GM19238 (cell line): ENCODE measurements around the gene PCCA.
"Not testable (repeated sequence)": the region's sequence is repeated elsewhere in the genome, so short reads cannot be mapped to it uniquely, and the experiment has no call there.

Source experiments
- DNase-seq: peaks from one replicate; pipeline ENCODE4 v3.0.0; 2011; ENCODE audit warnings: low spot score; ENCODE audit not compliant: insufficient read length

Gene PCCA

GRCh38 chr13:100182900-100183490 is 94.1 kb downstream of the PCCA start:
- no peak for DNase-seq

GRCh38 chr13:100184095-100184494 is 95.2 kb downstream of the PCCA start:
- DNase-seq: no peak

- no peak for DNase-seq
These were observed 106.7 kb downstream of the PCCA start for GRCh38 chr13:100195568-100195967.

- no peak for DNase-seq
These were observed 107.5 kb downstream of the PCCA start for GRCh38 chr13:100196375-100196774.

DNA sequence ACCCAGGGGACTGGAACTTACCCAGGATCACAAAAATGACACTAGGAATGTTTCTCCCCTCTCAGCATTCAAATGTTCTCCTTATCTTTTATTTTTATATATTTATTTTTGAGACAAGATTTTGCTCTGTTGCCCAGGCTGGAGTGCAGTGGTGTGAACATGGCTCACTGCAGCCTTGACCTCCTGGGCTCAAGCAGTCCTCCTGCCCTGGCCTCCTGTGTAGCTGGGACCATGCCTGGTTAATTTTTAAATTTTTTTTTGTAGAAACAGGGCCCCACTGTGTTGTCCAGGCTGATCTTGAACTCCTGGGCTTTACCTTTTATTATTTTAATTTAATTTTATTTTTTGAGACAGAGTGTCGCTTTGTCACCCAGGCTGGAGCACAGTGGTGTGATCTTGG is 108.2 kb downstream of the PCCA start:
- DNase-seq: no peak

DNA sequence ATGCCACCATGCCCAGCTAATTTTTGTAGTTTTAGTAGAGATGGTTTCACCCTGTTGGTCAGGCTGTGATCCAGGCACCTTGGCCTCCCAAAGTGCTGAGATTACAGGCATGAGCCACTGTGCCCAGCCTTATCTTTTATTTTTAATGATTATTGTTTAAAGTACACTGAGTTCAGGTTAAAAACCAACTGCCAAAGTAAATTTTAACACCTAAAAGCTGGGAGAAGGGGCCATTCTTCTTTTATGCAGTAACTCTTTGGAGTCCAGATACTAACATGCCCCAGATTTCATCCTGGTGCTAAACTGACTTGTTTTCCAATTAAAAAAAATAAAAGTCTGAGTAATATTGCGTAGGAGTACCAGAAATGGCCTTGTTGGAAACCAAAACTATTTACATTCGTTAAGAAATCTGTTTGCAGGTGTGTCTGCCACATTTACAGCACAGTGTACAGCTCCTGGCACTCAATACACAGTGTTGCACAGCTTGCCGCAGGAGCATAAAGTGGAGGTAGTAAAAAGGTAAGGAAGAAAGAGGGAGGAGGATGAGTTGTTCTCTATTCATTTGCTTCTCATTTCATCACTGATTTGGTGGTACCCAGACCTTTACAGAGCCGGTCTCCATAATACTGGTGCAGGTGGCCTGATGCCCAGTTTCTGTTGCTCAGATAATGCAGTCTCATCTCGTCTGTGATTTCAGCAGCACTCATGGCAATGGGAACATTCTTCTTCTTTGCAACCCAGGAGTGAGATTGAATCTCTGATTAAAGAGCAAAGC is 108.9 kb downstream of the PCCA start:
- DNase-seq: no peak

DNA sequence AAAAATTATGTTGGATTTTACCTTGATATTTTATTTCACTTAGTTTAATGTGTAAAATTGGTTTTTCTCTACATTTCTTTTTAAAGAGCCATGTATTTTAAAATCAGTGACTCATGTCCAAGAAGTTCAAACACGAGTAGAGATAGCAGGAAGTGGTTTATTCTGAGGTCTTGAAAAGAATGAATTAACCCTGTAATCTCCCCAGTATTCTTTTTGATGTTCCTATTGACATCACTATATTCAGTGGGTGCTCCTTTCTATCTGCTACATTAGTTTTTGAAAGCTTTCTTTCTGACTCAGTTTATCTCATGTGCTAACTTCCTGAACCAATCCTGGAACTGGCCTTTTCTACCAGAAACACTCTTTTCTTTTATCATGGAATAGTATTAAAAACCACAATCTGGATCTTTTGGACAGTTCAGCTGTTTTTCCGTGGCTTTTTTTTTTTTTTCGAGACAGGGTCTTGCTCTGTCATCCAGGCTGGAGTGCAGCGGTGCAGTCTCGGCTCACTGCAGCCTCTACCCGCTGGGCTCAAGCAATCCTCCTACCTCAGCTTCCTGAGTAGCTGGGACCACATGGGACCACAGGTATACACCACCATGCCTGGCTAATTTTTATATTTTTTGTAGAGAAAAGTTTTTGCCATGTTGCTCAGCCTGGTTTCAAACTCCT is 114.9 kb downstream of the PCCA start:
- no peak for DNase-seq

DNA sequence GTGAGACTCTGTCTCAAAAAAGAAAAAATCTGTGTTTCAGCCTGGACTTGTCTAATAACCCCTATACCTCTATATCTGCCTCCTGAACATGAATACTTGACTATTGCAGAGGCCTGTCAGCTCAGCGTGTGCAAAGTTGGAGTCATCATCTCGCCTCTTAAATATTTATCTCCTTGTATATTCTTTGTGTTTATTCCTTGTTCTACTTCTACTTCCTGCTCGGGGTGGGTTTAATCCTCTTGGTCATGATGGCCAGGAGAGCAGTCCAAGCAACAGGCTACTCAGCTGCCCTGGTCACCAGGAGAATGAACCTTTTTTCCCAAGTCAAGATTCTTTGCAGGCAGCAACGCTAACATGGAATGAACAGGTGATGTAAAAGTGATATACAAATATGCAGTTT is 119.1 kb downstream of the PCCA start:
- no peak for DNase-seq

- DNase-seq: no peak
These were observed 119.7 kb downstream of the PCCA start for GRCh38 chr13:100208626-100209025.

GRCh38 chr13:100209857-100210825 is 121.2 kb downstream of the PCCA start:
- DNase-seq: no peak

DNA sequence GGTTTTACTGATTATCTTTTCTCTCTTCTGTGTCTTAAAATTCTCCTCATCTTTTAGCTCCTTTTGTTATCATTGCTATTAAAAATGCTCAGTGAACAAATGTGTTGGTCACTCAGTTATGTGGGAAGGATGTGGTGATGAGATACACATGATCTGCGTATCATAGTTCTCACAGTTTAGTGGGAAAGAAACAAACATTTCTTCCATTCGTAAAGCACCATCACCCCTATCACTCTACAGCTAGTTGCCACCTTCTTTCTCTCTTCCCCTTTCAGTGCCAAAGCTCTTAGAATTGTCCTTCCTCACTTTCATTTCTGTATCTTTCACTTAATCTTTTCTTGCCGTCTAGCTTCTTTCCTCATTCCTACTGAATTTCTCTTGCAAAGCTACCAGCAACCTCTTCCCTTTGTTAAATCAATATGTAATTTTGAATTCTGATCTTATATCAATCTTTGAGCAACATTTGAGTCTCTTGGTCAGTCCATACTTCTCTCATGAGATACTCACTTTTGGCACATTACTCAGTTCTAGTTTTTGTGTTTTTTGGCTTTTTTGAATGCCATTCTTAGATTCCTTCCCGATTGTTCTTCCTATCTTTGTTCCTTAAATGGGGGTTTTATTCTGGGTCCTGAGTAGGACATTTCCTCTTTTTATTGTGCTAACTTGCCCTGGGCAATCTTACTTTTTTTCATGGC is 122.3 kb downstream of the PCCA start:
- DNase-seq: no peak

GRCh38 chr13:100212904-100213553 is 124.1 kb downstream of the PCCA start:
- no peak for DNase-seq

GRCh38 chr13:100213576-100213975 is 124.7 kb downstream of the PCCA start:
- no peak for DNase-seq

GRCh38 chr13:100214886-100215285 is 126.0 kb downstream of the PCCA start:
- no peak for DNase-seq

DNA sequence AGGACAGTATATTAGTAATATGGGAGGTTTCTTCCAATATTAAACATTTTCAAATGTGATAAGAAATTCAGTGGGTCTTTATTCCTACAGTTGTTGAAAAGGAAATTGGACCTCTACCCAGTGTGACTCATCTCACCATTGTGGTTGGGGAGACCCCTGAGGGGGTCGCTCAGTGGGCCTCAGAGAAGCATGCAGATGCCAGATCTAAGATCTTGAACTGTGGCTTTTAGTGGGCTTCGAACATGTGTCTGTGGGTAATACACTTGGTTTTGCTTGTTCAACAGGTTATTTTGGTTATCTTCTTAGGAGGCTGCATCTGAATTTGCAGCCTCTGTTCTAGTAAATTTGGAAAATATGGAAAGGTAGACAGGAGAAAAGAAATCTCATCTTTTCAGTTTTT is 132.3 kb downstream of the PCCA start:
- DNase-seq: no peak

- DNase-seq: not testable (repeated sequence)
These were observed 135.2 kb downstream of the PCCA start for GRCh38 chr13:100223966-100224530.

DNA sequence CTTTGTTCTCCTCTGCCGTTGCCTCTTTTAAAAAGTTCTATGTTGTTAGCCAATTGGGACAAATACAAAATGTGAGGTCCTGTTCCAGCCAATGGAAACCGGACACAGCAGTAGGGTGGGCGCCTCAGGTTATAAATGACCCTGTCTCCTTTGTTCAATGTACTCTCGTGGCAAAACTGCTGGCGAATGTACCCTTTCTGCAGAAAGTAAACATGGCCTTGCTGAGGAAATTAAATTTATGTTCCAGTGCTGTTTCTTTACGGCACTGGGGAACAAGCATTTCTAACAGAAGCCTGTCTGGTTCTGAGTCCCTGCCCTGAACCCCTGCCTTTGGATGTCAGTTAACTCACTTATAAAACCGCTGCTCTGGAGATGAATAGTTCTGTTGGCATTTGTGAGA is 140.7 kb downstream of the PCCA start:
- no peak for DNase-seq

DNA sequence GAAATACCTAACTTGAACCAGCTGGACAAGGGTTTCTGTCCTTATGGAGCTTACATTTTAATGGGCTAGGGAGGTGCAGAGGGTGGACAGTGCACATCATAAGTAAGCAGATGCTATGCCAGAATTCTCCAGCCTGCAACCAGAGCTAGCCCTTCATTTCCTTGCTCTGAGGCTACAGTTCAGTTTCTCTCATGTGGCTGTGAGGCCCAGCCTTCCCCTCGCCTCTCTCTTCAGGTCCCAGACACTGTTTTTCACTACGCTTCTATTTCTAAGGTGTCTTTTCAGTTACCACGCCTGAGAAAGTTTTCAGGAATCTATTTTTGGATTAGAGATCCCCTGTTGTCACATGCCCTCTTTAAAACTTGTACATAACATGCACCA is 141.9 kb downstream of the PCCA start:
- no peak for DNase-seq

GRCh38 chr13:100231176-100231575 is 142.3 kb downstream of the PCCA start:
- DNase-seq: no peak

DNA sequence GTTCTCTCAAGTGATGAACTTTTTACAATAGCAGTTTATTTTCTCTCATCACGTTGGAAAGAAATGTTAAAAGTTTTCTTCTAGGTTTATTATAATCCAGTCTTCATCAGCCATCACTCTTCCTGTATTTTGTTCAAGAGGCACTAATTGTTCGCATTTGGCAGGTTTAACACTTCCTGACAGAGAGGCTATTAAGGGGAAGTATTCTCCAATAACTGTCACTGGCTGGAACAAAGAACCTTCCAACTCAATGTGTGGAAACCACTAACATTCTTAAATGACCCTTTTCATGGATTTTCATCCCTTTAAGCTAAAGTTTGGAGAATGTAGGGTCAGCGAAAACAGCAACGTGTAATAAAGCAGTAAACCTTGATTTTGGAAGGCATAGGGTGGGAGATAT is 145.1 kb downstream of the PCCA start:
- no peak for DNase-seq
